Esophagus muscularis mucosa (tissue), 4 donors: Measurements from ENCODE around the gene RAB11FIP2.

Source experiments
- CTCF ChIP-seq, 3 experiments: fragments of 200-600 bp in 2 of 3; fragments of 450-650 bp in 1 of 3; sonication (generic) in 2 of 3; IDR thresholded peaks; one replicate each; pipeline ENCODE4 v1.5.1; 2017 to 2019; ENCODE audit warnings: antibody characterized with exemption in 3 of 3, mild to moderate bottlenecking in 2 of 3, moderate library complexity in 1 of 3
- EP300 ChIP-seq: sonication (generic); formaldehyde crosslinking; IDR thresholded peaks from one replicate; pipeline ENCODE4 v1.6.1; 2017; ENCODE audit warnings: antibody characterized with exemption
- POLR2A ChIP-seq: fragments of 450-650 bp; IDR thresholded peaks from one replicate; pipeline ENCODE4 v1.6.1; 2017; ENCODE audit warnings: antibody characterized with exemption, moderate library complexity, mild to moderate bottlenecking, low read depth
- POLR2AphosphoS5 ChIP-seq, 2 donors: sonication (generic); formaldehyde crosslinking; IDR thresholded peaks; one replicate each; pipeline ENCODE4 v1.6.1; 2017; ENCODE audit warnings: antibody characterized with exemption in 2 of 2

DNA sequence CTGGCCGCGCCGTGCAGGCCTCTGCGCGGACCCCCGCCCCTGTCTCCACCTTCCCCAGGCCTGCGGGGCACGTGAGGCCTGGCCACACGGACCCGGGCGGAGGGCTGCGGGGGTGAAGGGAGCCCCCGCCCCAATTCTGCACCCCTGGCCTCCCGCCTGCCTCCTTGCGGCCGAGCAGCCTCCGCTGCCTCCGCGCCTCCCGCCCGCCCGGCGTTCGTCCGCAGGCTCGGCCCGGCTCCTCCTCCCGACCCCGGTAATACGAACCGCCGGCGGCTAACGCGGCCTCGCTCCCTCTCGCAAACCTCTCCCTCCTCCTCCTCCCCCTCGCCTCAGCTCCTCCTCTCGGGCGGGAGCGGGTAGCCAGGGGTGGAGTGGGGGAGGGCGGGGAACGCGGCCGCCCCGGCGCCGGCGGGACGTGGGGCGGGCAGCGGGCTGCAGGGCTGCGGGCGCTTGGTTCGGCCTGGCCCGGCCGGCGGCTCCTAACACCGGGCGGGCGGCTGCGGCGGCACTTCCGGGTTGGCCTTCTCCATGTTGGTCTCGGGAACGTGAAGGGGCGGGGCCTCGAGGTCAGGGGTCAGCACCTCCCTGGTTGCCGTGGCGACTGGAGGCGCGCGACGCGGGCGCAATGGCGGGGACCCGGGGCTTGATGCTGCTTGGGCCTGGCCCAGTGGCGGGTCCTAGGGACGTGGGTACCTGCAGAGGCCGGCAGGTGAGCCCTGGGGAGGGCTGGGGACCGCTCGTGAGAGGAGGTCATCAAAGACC, at the start of gene RAB11FIP2:
- TF ChIP-seq CTCF (IDR thresholded peaks at IDR 0.05) (peak in 1 of 3 experiments; percentile 23), EP300 (no peak), POLR2A (no peak), POLR2AphosphoS5 (IDR thresholded peaks at IDR 0.05) (peak; percentile 67 to 77)
